Omental fat pad (tissue), 4 donors: ENCODE data around the gene ZNF862. TPM values are rescaled to one million over a fixed set of nuclear protein-coding genes. Genes with fewer than 3 reads are reported as not detected.

Source experiments
- ATAC-seq: fragments of 150-250 bp; one replicate; pipeline ENCODE4 v1.9.1; 2016; ENCODE audit warnings: mild to moderate bottlenecking, moderate library complexity; ENCODE audit not compliant: low FRiP score
- DNase-seq: peaks from one replicate; pipeline ENCODE4 v3.0.0-alpha.2; 2019; ENCODE audit warnings: low spot score
- total RNA-seq, 4 donors: library from RNA; depleted of rRNA; stranded (reverse); fragments of >200 nt; gene quantifications; one replicate each; pipeline ENCODE4 v1.1.0, GENCODE V29; 2016
- TF ChIP-seq, protein P1 (sequence below), 3 donors: fragments of 450-650 bp; IDR thresholded peaks; one replicate each; pipeline ENCODE4 v1.5.1; 2016 to 2017; ENCODE audit warnings: antibody characterized with exemption in 3 of 3, mild to moderate bottlenecking in 3 of 3, moderate library complexity in 2 of 3

The ZNF862 gene
- total RNA-seq, 4 donors from 2014 or later = 4.4 to 20.6 (median 10.4) TPM

GRCh38 chr7:149834601-149835000, 3.6 kb upstream of the ZNF862 start:
- no peak for ATAC-seq
- DNase-seq = no peak
- TF ChIP-seq, protein P1, sequence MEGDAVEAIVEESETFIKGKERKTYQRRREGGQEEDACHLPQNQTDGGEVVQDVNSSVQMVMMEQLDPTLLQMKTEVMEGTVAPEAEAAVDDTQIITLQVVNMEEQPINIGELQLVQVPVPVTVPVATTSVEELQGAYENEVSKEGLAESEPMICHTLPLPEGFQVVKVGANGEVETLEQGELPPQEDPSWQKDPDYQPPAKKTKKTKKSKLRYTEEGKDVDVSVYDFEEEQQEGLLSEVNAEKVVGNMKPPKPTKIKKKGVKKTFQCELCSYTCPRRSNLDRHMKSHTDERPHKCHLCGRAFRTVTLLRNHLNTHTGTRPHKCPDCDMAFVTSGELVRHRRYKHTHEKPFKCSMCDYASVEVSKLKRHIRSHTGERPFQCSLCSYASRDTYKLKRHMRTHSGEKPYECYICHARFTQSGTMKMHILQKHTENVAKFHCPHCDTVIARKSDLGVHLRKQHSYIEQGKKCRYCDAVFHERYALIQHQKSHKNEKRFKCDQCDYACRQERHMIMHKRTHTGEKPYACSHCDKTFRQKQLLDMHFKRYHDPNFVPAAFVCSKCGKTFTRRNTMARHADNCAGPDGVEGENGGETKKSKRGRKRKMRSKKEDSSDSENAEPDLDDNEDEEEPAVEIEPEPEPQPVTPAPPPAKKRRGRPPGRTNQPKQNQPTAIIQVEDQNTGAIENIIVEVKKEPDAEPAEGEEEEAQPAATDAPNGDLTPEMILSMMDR (IDR thresholded peaks at IDR 0.05) = no peak

DNA sequence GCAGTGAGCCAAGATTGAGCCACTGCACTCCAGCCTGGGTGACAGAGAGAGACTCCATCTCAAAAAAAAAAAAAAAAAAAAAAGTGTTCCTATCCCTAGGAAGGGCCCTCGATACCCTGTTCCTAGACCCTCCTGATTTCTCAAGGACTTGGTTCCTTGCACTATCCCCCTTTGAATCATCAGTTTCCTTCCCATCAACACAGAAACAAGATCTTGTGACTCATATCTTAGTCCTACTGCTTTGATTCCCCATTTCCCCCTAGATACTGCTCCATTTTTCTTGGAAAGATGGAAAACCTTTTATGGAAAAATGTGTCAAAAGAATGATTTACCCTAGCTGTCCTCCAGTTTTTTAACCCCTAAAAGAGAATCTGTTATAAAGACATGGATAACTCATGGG, 1.7 kb upstream of the ZNF862 start:
- no peak for ATAC-seq
- TF ChIP-seq, protein P1 (IDR thresholded peaks at IDR 0.05) = no peak
- no peak for DNase-seq

- ATAC-seq (no peak), DNase-seq (no peak)
- TF ChIP-seq, protein P1 (IDR thresholded peaks at IDR 0.05) = no peak
Observed at GRCh38 chr7:149837564-149838223, 481 bp upstream of the ZNF862 start.

DNA sequence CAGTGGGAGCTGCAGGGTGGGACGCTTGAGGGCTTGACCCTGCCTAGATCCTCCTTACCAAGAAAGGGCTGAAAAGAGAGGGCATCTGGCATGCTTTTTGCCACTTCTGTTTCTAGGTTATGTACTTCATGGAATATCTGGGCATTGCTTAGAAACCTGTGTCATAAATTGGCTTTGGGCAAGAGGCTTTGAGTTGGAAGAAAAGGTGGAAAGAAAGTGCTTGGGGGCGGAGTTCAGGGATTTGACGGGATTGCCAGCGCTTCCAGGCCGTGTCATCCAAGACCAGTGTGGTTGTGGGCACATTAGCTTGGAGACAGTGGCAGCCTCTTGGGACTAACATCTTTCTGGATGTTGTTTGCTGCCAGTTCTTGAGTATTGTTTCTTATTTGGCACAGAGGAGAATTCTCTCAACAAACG, 825 bp downstream of the ZNF862 start:
- DNase-seq = no peak
- TF ChIP-seq, protein P1 (IDR thresholded peaks at IDR 0.05) = no peak
- no peak for ATAC-seq

DNA sequence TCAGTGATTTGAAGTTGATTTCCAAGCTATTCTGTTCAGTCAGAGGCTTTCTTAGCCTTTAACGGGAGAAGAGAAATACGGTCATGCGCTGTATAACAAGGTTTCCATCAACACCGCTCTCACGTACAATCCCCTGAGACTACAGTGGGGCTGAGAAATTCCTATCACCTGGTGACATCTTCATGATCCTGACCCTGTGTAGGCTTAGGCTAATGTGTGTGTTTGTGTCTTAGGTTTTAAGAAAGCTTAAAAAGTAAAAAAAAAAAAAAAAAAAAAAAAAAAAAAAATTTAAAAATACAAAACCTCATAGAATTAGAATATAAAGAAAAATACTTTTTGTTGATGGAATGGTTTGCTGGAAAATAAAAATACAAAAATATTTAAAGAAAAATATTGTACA, 1.8 kb downstream of the ZNF862 start:
- DNase-seq (no peak), ATAC-seq (no peak)
- TF ChIP-seq, protein P1 (IDR thresholded peaks at IDR 0.05) = no peak

- DNase-seq = no peak
- no peak for ATAC-seq
- TF ChIP-seq, protein P1 (IDR thresholded peaks at IDR 0.05) = no peak
Observed at GRCh38 chr7:149843566-149843965, 5.4 kb downstream of the ZNF862 start.

- TF ChIP-seq, protein P1 (IDR thresholded peaks at IDR 0.05) = no peak
- no peak for DNase-seq
Observed at GRCh38 chr7:149844445-149844844, 6.3 kb downstream of the ZNF862 start.

More at GRCh38 chr7:149844445-149844844, 6.3 kb downstream of the ZNF862 start:
- no peak for ATAC-seq
